Measurements from ENCODE around the gene CCDC39. TPM values are rescaled to one million over a fixed set of nuclear protein-coding genes. Genes with fewer than 3 reads are reported as not detected.

Gene CCDC39
- polyA plus RNA-seq, 4 donors: 5.1 to 9.0 (median 6.6) TPM

Other genes with a start within 250 kb of the CCDC39 start
- gene TTC14, start 77.3 kb downstream of the CCDC39 start, polyA plus RNA-seq (ENCODE audit: insufficient read length in 4 of 4): 100 to 1,000 TPM; 114 to 121 (median 118) TPM
- gene FXR1, start 233.2 kb upstream of the CCDC39 start, polyA plus RNA-seq (ENCODE audit: insufficient read length in 4 of 4): 100 to 1,000 TPM; 206 to 219 (median 212) TPM

All from right renal pelvis (tissue), 4 donors.